ENCODE data around the gene GRIK4. TPM values are rescaled to one million over a fixed set of nuclear protein-coding genes. Genes with fewer than 3 reads are reported as not detected.

The GRIK4 gene
- total RNA-seq, 1 donor from 2014 or later: 0.36 TPM

DNA sequence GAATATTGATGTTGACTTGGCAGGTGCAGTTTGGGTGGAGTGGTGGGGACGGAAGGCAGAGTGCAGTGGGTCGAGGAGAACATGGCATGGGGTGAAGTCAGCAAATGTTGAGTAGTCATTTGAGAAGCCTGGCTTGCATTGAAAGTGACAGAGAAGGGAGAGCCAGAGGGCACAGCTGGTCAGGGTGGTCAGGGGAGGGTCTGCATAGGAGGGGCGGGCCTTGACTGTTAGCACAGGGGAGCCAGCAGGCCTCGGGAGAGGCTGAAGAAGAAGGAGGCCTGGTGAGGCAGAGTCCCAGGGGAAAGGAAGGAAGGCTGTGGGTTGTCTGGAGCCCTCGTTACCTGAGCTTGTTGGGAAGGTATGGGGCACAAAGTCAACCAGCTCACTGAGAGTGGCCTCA lies 281.6 kb downstream of the GRIK4 start:
- no peaks in the 10 kb centered on the region for H3K9me3 ChIP-seq (ENCODE audit: low read depth)

DNA sequence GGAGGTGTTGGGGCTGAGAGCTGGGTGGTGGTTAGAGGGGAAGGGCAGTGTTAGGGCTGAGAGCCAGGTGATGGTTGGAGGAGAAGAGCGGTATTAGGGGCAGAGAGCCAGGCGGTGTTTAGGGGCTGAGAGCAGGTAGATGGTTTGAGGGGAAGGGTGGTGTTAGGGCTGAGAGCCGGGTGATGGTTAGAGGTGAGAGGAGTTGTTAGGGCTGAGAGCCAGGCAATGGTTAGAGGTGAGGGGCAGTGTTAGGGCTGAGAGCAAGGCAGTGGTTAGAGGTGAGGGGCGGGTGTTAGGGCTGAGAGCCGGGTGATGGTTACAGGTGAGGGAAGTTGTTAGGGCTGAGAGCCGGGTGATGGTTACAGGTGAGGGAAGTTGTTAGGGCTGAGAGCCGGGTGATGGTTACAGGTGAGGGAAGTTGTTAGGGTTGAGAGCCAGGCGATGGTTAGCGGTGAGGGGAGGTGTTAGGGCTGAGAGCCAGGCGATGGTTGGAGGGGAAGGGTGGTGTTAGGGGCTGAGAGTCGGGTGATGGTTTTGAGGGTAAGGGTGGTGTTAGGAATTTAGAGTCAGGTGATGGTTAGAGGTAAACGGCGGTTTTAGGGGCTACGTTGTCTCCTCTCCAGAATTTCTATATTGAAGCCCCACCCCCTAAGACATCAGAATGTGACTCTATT lies 282.4 kb downstream of the GRIK4 start:
- H3K9me3 Mint-ChIP-seq: no peaks in the 10 kb centered on the region
- peaks cover 24% of the 10 kb centered on the region for H3K4me1 Mint-ChIP-seq
- no peaks in the 10 kb centered on the region for H3K79me2 ChIP-seq (ENCODE audit: low read depth)
- no peak overlapping the region for H3K4me3 Mint-ChIP-seq
- no peak overlapping the region for H3K9ac ChIP-seq
- H3K4me1 ChIP-seq: peaks cover 15% of the 10 kb centered on the region
- H4K20me1 ChIP-seq (ENCODE audit: low read depth): no peaks in the 10 kb centered on the region
- no peak overlapping the region for H3K4me2 ChIP-seq
- no peak for TF ChIP-seq EZH2phosphoT487 (IDR thresholded peaks at IDR 0.05)
- TF ChIP-seq, protein P1, sequence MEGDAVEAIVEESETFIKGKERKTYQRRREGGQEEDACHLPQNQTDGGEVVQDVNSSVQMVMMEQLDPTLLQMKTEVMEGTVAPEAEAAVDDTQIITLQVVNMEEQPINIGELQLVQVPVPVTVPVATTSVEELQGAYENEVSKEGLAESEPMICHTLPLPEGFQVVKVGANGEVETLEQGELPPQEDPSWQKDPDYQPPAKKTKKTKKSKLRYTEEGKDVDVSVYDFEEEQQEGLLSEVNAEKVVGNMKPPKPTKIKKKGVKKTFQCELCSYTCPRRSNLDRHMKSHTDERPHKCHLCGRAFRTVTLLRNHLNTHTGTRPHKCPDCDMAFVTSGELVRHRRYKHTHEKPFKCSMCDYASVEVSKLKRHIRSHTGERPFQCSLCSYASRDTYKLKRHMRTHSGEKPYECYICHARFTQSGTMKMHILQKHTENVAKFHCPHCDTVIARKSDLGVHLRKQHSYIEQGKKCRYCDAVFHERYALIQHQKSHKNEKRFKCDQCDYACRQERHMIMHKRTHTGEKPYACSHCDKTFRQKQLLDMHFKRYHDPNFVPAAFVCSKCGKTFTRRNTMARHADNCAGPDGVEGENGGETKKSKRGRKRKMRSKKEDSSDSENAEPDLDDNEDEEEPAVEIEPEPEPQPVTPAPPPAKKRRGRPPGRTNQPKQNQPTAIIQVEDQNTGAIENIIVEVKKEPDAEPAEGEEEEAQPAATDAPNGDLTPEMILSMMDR (IDR thresholded peaks at IDR 0.05): no peak
- TF ChIP-seq EZH2 (IDR thresholded peaks at IDR 0.05): no peak
- H3K36me3 ChIP-seq: no peaks in the 10 kb centered on the region
- no peak overlapping the region for H2AFZ ChIP-seq (replicated peaks)
- H3K27me3 Mint-ChIP-seq (ENCODE audit: insufficient read depth, low read depth): peaks cover 7% of the 10 kb centered on the region
- no peak overlapping the region for H3K27ac Mint-ChIP-seq
- no peak for DNase-seq (ENCODE audit: low spot score)
- no peaks in the 10 kb centered on the region for H3K36me3 Mint-ChIP-seq
- H3K27ac ChIP-seq: no peak overlapping the region
- H3K9me3 ChIP-seq (ENCODE audit: low read depth): no peaks in the 10 kb centered on the region
- no peaks in the 10 kb centered on the region for H3K27me3 ChIP-seq
- no peak overlapping the region for H3K4me3 ChIP-seq
- peaks cover 4% of the 10 kb centered on the region for H3F3A ChIP-seq (ENCODE audit: low read depth)

More for the DNA sequence above, 281.6 kb downstream of the GRIK4 start:
- H3K9ac ChIP-seq: no peak overlapping the region
- H4K20me1 ChIP-seq (ENCODE audit: low read depth): no peaks in the 10 kb centered on the region
- H3K4me3 Mint-ChIP-seq: no peak overlapping the region
- H3K27me3 ChIP-seq: no peaks in the 10 kb centered on the region
- no peak for TF ChIP-seq EZH2phosphoT487 (IDR thresholded peaks at IDR 0.05)
- TF ChIP-seq, protein P1 (IDR thresholded peaks at IDR 0.05): no peak
- TF ChIP-seq EZH2 (IDR thresholded peaks at IDR 0.05): no peak
- H3K27me3 Mint-ChIP-seq (ENCODE audit: insufficient read depth, low read depth): peaks cover 5% of the 10 kb centered on the region
- peaks cover 19% of the 10 kb centered on the region for H3K4me1 Mint-ChIP-seq
- no peak for DNase-seq (ENCODE audit: low spot score)
- H3K9me3 Mint-ChIP-seq: no peaks in the 10 kb centered on the region
- no peak overlapping the region for H3K27ac ChIP-seq
- no peaks in the 10 kb centered on the region for H3K36me3 Mint-ChIP-seq
- H2AFZ ChIP-seq (replicated peaks): no peak overlapping the region
- H3K4me1 ChIP-seq: peaks cover 8% of the 10 kb centered on the region
- no peak overlapping the region for H3K4me2 ChIP-seq
- H3F3A ChIP-seq (ENCODE audit: low read depth): no peaks in the 10 kb centered on the region
- H3K27ac Mint-ChIP-seq: no peak overlapping the region
- no peaks in the 10 kb centered on the region for H3K36me3 ChIP-seq
- no peak overlapping the region for H3K4me3 ChIP-seq
- no peaks in the 10 kb centered on the region for H3K79me2 ChIP-seq (ENCODE audit: low read depth)

DNA sequence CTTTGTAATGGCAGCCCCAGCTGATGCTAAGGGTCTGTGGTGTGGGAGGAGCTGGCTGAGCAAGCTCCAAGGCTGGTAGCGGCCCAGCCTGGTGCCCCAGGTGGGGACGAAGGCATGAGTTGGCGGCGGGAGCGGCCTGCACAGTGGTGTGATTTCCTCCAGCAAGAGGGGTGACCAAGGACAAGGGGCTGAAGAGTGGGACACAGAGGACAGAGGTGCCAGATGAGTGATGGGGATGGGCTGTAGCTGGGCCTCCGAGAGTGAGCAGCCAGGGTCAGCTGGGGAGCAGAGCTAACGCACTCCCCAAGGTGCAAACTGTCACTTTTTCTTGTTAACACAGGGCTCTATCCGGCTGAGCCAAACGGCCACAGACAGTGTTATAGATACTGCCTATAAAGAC lies 283.2 kb downstream of the GRIK4 start:
- Histone ChIP-seq H4K20me1 (ENCODE audit: low read depth) (no peaks in the 10 kb centered on the region), H3K79me2 (ENCODE audit: low read depth) (no peaks in the 10 kb centered on the region), H3F3A (ENCODE audit: low read depth) (peaks cover 10% of the 10 kb centered on the region), H3K36me3 (no peaks in the 10 kb centered on the region), H2AFZ (replicated peaks) (no peak overlapping the region), H3K9me3 (ENCODE audit: low read depth) (no peaks in the 10 kb centered on the region), H3K9ac (no peak overlapping the region), H3K4me3 (no peak overlapping the region), H3K27me3 (no peaks in the 10 kb centered on the region), H3K4me1 (peaks cover 20% of the 10 kb centered on the region), H3K4me2 (no peak overlapping the region), H3K27ac (no peak overlapping the region)
- TF ChIP-seq EZH2 (IDR thresholded peaks at IDR 0.05): no peak
- TF ChIP-seq, protein P1 (IDR thresholded peaks at IDR 0.05): no peak
- TF ChIP-seq EZH2phosphoT487 (IDR thresholded peaks at IDR 0.05): no peak
- Mint-ChIP-seq H3K4me3 (no peak overlapping the region), H3K36me3 (no peaks in the 10 kb centered on the region), H3K27ac (peak overlapping the region; percentile 16), H3K27me3 (ENCODE audit: insufficient read depth, low read depth) (peaks cover 7% of the 10 kb centered on the region), H3K4me1 (peaks cover 31% of the 10 kb centered on the region), H3K9me3 (no peaks in the 10 kb centered on the region)
- no peak for DNase-seq (ENCODE audit: low spot score)
